Measurements from ENCODE around the gene ZNF319. TPM values are rescaled to one million over a fixed set of nuclear protein-coding genes. Genes with fewer than 3 reads are reported as not detected.

ZNF319 gene
- total RNA-seq, 2 donors from 2014 or later = 9.6 to 10.7 TPM

DNA sequence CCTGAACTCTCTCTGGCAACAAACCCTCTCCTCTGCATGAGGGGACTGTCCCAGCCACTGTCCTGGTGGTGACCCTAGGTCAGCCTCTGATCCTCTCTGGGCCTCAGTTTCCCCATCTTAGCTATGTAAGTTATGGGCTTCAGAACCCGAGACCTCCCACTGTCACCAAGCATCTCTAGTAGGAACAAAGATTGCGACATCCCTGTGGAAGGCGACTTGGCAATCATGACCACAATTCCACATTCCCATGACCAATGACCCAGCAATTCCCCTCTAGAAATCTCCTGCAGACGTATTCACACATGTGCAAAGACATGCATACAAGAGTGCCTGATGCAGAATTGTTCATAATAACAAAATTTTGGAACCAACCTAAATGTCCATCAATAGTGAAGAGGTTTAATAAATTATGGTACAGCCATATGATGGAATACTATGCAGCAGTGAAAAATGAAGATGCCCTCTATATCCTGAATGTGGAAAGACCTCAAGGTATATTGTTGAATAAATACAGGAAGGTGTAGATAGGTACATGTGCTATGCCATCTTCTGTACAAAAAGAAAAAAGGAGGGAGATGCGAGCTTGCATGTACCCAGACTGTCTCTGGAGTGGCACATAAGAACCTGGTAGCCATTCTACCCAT is 50.8 kb downstream of the ZNF319 start:
- Mint-ChIP-seq H3K27me3 (peaks cover 0 to 3% of the 10 kb centered on the region in 2 donors), H3K9me3 (no peaks in the 10 kb centered on the region), H3K4me3 (no peak overlapping the region), H3K4me1 (ENCODE audit: low read depth in 2 of 2) (no peaks in the 10 kb centered on the region), H3K27ac (no peak overlapping the region), H3K36me3 (no peaks in the 10 kb centered on the region)
- ATAC-seq = no peak
- no peak for DNase-seq (ENCODE audit: low spot score)

DNA sequence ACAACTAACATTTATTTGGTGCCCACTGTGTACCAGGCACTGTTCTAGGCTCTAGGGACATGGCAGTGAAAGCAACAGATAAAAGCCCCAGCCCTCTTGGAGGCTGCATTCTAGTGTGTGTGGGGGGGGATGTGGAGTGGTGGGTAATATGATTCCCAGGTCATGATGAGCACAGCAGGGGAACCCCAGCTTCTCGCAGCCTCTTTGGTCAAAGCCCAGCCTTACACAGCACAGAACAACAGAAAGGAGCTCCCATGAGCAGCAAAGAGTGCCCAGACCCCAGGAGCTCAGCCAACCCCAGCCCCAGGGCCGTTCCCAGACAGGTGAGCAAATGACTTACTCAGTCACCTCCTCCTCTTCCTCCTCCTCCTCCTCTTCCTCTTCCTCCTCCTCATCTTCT is 51.5 kb downstream of the ZNF319 start:
- H3K27me3 Mint-ChIP-seq = peaks cover 0 to 3% of the 10 kb centered on the region in 2 donors
- DNase-seq (ENCODE audit: low spot score) = no peak
- no peaks in the 10 kb centered on the region for H3K36me3 Mint-ChIP-seq
- no peaks in the 10 kb centered on the region for H3K9me3 Mint-ChIP-seq
- no peak for ATAC-seq
- no peak overlapping the region for H3K4me3 Mint-ChIP-seq
- no peaks in the 10 kb centered on the region for H3K4me1 Mint-ChIP-seq (ENCODE audit: low read depth in 2 of 2)
- H3K27ac Mint-ChIP-seq = no peak overlapping the region

DNA sequence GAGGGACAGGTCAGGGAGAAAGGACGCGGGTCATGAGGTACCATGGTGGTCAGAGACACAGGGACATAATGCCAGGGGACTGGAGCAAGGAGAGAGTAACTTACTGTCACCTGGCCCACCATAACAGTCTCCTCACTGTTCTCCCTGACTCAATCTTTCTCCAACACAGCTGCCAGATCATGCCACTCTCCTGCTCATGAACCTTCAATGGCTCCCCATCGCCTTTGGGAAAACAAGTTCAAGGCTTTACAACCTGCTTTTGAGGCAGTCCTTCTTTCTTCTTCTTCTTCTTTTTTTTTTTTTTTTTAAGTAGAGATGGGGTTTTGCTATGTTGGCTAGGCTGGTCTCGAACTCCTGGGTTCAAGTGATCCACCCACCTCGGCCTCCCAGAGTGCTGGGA is 52.4 kb downstream of the ZNF319 start:
- Mint-ChIP-seq H3K36me3 (no peaks in the 10 kb centered on the region), H3K9me3 (no peaks in the 10 kb centered on the region), H3K27ac (no peak overlapping the region), H3K4me3 (no peak overlapping the region), H3K27me3 (peaks cover 0 to 3% of the 10 kb centered on the region in 2 donors), H3K4me1 (ENCODE audit: low read depth in 2 of 2) (no peaks in the 10 kb centered on the region)
- ATAC-seq = no peak
- no peak for DNase-seq (ENCODE audit: low spot score)

DNA sequence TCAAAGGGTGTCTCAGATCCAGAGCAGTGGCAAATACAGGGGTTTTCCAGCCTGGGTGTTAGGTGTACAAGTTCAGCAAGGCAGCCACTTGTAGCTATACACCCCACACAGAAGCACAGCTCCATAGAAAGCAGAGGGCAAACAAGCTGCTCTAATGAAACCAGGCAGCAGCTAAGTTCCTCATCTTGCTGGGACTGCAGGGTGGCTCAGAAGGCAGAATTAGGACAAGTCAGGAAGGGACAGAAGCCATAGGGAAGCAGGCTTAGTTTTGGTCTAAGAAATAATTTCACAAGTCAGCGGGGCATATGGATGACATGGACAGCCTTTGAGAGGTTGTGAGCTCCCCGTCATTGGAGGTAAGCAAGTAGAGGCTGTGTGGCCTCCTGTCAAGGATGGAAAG is 53.2 kb downstream of the ZNF319 start:
- H3K9me3 Mint-ChIP-seq = no peaks in the 10 kb centered on the region
- ATAC-seq (no peak), DNase-seq (ENCODE audit: low spot score) (no peak)
- H3K4me1 Mint-ChIP-seq (ENCODE audit: low read depth in 2 of 2) = no peaks in the 10 kb centered on the region
- H3K27ac Mint-ChIP-seq = no peak overlapping the region
- H3K27me3 Mint-ChIP-seq = peaks cover 0 to 3% of the 10 kb centered on the region in 2 donors
- no peak overlapping the region for H3K4me3 Mint-ChIP-seq
- H3K36me3 Mint-ChIP-seq = no peaks in the 10 kb centered on the region

DNA sequence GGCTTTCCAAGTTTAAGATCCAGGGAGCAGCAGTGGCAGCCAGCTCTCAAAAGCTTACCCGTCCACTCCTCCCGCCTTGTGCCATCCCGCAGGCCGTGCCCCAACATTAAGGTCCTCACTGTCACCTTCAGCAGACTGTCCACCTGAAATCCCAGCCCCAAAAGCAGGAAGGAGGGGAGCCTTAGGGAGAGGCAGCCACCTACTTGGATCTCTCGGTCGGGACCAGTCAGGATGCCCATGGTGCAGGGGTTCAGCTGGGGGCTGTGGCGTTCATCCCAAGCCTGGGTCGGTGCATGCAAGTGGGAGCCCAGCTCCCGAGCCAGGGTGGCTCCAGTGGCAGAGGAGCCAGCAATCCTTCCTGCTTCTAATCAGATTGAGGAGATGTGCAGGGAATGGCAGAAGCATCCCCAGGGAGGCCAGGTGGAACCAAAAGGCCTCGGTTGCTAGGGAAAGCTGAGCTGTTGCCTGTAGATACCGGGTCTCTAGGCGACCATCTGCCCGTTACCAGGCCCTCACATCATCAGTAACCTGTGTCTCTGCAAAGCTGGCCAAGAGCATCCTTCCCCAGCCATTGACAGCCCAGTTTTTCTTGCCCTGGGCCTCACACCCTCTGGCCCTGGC is 54.2 kb downstream of the ZNF319 start:
- H3K4me3 Mint-ChIP-seq = no peak overlapping the region
- DNase-seq (ENCODE audit: low spot score) = no peak
- H3K27ac Mint-ChIP-seq = no peak overlapping the region
- H3K4me1 Mint-ChIP-seq (ENCODE audit: low read depth in 2 of 2) = no peaks in the 10 kb centered on the region
- H3K27me3 Mint-ChIP-seq = peaks cover 0 to 3% of the 10 kb centered on the region in 2 donors
- no peaks in the 10 kb centered on the region for H3K36me3 Mint-ChIP-seq
- no peak for ATAC-seq
- no peaks in the 10 kb centered on the region for H3K9me3 Mint-ChIP-seq

DNA sequence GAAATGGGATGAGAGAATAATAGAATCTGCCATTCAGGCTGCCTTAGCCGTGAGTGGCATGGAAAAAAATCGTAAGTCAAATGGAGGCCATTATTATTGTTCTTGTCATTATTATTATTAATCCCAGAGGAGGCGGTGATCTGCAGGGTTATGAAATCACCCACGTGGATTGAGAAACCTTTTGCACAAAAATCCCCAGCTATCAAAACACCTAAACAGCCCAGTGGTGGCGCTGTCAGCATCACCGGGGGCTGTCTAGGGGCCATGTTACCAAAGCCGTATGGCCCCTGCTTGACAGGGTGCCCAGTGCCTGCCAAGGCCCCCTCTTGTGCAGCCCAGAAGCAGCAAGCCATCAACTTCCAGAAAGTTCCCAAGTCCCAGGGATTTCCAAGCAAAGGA is 54.7 kb downstream of the ZNF319 start:
- DNase-seq (ENCODE audit: low spot score) (no peak), ATAC-seq (no peak)
- Mint-ChIP-seq H3K4me1 (ENCODE audit: low read depth in 2 of 2) (no peaks in the 10 kb centered on the region), H3K4me3 (no peak overlapping the region), H3K27ac (no peak overlapping the region), H3K36me3 (no peaks in the 10 kb centered on the region), H3K27me3 (peaks cover 0 to 3% of the 10 kb centered on the region in 2 donors), H3K9me3 (no peaks in the 10 kb centered on the region)

DNA sequence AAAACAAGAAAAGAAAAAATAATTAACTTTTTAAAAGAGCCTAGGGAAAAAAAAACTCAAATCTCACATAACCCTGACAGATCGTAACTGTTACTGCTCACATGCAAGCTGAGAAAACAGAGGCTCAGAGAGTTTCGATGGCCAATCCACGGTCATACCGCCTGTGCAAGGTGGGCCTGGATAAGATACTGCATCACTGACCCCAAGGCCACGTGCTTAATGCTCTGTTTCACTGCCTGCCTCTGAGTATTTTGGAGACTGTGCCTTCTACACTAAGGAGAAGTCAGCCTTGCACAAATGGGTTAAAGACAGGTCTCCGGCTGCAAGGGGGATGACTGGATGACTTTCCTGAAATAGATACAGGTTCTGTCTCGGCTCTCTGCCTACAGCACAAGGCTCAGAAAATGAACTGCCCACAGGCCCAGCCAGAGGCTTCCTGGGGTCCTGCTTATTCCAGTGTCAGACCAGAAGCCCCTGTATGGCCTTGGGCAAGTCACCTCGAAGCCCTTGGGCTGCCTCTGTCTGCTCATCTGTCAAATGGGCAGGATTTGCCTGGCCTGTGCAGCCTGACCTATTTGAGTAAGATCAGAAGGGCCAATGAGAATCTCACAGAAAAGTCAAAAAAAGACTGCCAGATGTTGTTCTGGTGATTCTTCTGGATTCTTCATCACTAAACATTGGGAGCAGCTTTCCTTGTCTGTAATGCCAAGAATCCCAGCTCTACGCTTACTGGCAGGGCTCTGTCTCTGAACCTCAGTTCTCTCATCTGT is 55.3 kb downstream of the ZNF319 start:
- no peak for ATAC-seq
- DNase-seq (ENCODE audit: low spot score) = no peak

More for the DNA sequence above, 55.3 kb downstream of the ZNF319 start:
- Mint-ChIP-seq H3K27me3 (peaks cover 0 to 3% of the 10 kb centered on the region in 2 donors), H3K4me3 (no peak overlapping the region), H3K36me3 (no peaks in the 10 kb centered on the region), H3K9me3 (no peaks in the 10 kb centered on the region), H3K4me1 (ENCODE audit: low read depth in 2 of 2) (no peaks in the 10 kb centered on the region), H3K27ac (no peak overlapping the region)

Other genes starting within 250 kb of the ZNF319 start
- gene KIFC3, start 198.2 kb downstream of the ZNF319 start, total RNA-seq = 10 to 100 TPM in 1 of 2 donors, 1 to 10 TPM in 1; 2.5 to 10.0 TPM
- gene CNGB1, start 29.5 kb downstream of the ZNF319 start, total RNA-seq = not detected
- 100 to 1,000 TPM in 1 of 2 donors, 10 to 100 TPM in 1; 74.3 to 124 TPM for gene USB1, start 735 bp upstream of the ZNF319 start, total RNA-seq
- gene MMP15, start 25.1 kb upstream of the ZNF319 start, total RNA-seq = under 1 TPM in 1 of 2 donors, not detected in 1; 0.31 TPM
- gene CFAP20, start 128.7 kb upstream of the ZNF319 start, total RNA-seq = 10 to 100 TPM; 39.2 TPM
- gene CSNK2A2, start 197.4 kb upstream of the ZNF319 start, total RNA-seq = 10 to 100 TPM; 72.6 to 84.5 TPM